T1000 (cell line): ENCODE results near the gene SLC4A3.
A peak's percentile ranks its signal among the peaks of the same experiment; 100 is the strongest.

Experiments used
- DNase-seq: peaks from one replicate; lab custom pipeline; 2025; ENCODE audit warnings: mixed read lengths; lab: John Stamatoyannopoulos, UW

SLC4A3 gene, protein sequence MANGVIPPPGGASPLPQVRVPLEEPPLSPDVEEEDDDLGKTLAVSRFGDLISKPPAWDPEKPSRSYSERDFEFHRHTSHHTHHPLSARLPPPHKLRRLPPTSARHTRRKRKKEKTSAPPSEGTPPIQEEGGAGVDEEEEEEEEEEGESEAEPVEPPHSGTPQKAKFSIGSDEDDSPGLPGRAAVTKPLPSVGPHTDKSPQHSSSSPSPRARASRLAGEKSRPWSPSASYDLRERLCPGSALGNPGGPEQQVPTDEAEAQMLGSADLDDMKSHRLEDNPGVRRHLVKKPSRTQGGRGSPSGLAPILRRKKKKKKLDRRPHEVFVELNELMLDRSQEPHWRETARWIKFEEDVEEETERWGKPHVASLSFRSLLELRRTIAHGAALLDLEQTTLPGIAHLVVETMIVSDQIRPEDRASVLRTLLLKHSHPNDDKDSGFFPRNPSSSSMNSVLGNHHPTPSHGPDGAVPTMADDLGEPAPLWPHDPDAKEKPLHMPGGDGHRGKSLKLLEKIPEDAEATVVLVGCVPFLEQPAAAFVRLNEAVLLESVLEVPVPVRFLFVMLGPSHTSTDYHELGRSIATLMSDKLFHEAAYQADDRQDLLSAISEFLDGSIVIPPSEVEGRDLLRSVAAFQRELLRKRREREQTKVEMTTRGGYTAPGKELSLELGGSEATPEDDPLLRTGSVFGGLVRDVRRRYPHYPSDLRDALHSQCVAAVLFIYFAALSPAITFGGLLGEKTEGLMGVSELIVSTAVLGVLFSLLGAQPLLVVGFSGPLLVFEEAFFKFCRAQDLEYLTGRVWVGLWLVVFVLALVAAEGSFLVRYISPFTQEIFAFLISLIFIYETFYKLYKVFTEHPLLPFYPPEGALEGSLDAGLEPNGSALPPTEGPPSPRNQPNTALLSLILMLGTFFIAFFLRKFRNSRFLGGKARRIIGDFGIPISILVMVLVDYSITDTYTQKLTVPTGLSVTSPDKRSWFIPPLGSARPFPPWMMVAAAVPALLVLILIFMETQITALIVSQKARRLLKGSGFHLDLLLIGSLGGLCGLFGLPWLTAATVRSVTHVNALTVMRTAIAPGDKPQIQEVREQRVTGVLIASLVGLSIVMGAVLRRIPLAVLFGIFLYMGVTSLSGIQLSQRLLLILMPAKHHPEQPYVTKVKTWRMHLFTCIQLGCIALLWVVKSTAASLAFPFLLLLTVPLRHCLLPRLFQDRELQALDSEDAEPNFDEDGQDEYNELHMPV

GRCh38 chr2:219627103-219628100 is at the start of gene SLC4A3:
TSS of gene SLC4A3 (plus strand) at chr2:219627630. CDS start at chr2:219627993, 363 bp downstream.
- DNase-seq: no peak

DNA sequence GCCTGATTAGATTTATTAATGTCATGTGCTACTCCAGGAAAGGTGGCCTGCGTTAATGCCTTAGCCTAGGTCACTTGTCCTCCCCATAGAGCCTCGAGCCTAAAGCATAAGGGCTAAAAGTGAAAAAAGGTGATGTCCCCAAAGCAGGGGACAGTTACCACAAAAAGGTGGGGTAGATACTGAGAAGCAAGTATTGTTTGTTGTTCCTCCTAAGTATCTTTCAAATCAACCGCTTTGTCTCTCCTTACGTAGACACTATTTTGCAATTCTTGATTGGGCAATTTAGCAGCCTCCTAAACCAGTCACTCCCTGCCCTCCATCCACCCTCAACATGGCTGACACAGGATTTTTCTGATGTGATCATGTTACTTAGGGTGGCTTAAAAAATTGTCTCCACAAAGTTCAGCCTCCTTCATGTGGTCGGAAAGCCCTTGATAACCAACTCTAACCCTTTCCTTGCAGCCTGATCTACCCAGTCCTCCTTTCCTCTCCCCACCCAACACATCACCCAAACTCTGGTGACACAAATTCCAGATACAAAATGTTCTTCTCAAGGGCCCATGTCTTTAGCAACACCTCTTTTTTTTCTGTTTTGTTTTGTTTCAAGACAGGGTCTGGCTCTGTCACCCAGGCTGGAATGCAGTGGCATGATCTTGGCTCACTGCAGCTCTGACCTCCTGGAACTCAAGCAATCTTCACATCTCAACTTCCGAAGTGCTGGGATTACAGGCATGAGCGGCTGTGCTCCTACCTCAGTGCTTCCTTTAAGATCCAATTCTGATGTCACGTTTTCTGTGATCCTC is 48.4 kb upstream of the SLC4A3 start:
- DNase-seq: no peak

GRCh38 chr2:219581346-219581745 is 46.1 kb upstream of the SLC4A3 start:
- no peak for DNase-seq

DNA sequence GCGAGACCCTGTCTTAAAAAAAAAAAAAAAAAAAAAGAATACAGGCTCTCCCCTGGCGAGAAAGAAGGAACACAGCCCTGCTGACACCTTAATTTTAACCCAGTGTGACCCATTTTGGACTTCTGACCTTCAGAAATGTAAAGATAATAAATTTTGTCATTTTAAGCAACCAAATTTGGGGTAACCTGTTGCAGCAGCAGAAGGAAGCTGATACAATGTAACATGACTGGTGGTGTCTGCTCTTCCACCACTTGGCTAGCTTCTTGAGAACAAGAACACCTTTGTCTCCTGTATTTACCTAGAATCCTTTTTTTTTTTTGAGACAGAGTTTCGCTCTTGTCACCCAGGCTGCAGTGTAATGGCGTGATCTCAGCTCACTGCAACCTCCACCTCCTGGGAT is 36.3 kb upstream of the SLC4A3 start:
- DNase-seq: no peak

GRCh38 chr2:219592736-219593135 is 34.7 kb upstream of the SLC4A3 start:
- DNase-seq: no peak

GRCh38 chr2:219593154-219593553 is 34.3 kb upstream of the SLC4A3 start:
- DNase-seq: no peak

DNA sequence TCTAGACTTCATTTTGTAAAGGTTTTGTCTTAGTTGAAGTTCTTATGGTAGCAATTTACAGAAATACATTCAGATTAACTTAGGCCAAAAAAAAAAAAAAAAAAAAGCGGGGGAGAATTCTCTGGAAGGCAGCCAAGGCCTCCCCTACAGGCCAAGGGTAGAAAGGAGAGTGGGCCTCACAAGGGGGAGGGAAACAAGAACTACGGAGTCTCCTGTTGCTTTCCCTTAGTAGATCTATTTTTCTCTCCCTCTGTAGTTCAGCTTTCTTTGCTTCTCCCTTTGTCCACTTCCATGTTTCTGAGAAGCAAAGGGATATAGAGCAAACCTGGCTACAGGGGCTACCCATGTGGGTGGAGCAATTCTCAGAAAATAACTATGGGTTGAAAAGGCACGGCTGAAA is 32.2 kb upstream of the SLC4A3 start:
- DNase-seq: no peak

DNA sequence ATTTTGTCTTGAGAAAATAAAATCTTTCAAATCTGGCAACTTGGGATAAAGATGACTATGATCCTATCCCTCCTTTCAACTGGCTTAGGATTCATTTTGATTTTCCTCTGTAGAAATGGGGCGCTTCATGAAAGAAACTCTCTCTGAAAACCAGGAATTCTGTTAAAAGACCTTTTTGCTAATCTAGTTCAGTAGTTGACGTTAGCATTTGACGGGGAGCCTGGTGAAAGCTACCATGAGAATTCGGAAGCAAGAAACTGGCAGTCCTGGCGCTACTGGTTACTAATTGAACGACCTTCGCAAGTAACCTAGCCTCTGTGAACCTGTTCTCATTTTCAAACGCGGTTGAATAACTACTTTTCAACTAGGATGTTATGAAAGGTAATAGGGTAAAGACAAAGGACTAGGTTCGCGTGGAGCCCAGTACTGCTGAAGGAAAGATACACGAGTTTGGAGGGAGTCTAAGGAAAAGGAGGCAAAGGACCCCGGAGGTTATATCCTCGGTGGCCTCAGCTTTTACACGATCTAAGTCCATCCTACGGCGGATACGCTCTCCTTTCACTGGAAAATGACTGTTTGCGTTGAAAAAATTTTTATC is 30.4 kb upstream of the SLC4A3 start:
- no peak for DNase-seq

DNA sequence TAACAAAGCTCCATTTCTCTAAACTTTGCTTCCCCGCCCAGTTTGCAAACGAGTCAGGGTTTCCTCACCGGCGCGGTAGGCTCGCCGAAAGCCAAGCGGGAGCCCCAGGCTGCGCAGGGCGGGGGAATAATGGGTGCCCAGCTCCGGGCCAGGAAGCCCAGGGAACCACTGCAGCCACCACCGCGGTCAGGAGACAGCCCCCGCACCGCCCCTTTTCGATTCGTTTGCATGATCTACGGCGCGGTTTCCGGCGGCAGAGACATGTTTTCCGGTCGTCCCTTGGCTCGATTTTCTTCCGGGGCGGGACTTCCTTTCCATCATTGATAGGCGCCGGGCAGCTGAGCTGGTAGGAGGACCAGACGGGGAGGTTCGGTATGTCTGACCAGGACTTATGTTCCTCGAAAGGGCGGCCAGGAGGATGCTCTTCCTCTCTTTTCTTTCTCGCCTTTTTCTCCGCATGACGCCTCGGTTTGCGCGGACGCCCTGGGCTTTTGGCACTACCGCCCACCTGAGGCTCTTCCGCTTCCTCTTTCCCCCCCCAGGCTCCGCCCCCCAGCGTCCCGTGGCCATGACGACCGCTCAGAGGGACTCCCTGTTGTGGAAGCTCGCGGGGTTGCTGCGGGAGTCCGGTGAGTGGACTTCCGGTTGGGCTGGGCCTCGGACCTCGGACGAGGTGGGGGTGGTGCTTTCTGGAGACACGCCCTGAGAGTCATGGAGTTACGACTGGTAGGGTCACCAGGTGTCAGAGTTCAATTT is 29.7 kb upstream of the SLC4A3 start, which contains the start of gene STK11IP:
Gene STK11IP (plus strand): TSS at position 306 of the 756 bp plus-strand sequence. CDS start 263 bp downstream, at position 569.
- peak; percentile 91 for DNase-seq

GRCh38 chr2:219598308-219599078 is 28.9 kb upstream of the SLC4A3 start:
- no peak for DNase-seq

DNA sequence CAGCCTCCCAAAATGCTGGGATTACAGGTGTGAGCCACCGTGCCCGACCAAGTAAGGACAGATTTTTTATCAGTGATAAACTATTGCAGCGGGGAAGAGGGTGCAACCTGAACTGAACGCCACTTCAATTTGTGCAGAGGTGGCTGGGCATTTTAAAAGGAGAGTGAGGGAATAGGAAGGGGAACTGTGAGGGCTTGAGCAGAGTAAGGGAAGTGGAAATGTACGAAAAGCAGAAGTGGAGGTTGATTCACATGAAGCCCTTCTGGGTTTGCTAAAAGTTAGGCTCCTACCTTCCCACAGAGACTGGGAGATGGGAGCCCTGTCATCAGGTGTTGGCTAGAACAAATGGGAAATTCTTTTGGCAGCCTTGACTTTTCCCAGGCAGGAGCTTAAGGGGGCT is 23.7 kb upstream of the SLC4A3 start:
- no peak for DNase-seq

DNA sequence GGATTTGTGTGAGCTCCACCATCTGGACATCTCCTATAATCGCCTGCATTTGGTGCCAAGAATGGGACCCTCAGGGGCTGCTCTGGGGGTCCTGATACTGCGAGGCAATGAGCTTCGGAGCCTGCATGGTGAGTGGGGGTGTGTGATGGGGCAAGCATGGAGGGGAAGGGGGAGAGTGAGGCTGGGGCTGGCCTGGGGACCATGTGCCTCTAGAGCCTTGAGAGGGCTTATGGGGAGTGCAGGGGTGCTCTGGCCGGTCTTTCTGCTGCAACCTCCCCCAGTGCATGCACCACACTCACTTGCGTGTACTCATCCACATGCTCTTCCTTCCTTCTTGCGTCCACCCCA is 21.8 kb upstream of the SLC4A3 start:
- DNase-seq: no peak

- DNase-seq: no peak
These were observed 19.5 kb upstream of the SLC4A3 start for GRCh38 chr2:219607931-219608330.

DNA sequence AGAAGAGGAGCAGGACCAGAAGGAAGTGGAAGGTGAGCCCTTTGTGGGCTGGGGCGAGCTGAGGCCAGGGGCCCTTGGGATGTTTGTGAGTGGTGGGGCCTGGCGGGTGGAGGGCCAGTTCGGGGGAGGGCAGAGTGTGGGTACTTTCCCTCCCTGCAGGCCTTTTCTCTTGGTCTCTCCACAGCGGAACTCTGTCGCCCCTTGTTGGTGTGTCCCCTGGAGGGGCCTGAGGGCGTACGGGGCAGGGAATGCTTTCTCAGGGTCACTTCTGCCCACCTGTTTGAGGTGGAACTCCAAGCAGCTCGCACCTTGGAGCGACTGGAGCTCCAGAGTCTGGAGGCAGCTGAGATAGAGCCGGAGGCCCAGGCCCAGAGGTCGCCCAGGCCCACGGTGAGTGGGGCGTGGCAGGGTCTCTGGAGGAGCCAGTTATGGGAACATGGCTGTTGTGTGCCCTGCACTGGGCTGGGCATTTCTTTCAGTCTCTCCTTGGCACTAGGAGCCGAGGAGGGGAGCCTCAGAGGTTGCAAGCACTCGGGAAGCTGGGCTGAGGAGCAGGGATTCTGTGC is 18.9 kb upstream of the SLC4A3 start:
- DNase-seq: no peak

GRCh38 chr2:219609149-219609750 is 18.2 kb upstream of the SLC4A3 start:
- no peak for DNase-seq

- DNase-seq: no peak
These were observed 16.1 kb upstream of the SLC4A3 start for GRCh38 chr2:219611306-219611705.

DNA sequence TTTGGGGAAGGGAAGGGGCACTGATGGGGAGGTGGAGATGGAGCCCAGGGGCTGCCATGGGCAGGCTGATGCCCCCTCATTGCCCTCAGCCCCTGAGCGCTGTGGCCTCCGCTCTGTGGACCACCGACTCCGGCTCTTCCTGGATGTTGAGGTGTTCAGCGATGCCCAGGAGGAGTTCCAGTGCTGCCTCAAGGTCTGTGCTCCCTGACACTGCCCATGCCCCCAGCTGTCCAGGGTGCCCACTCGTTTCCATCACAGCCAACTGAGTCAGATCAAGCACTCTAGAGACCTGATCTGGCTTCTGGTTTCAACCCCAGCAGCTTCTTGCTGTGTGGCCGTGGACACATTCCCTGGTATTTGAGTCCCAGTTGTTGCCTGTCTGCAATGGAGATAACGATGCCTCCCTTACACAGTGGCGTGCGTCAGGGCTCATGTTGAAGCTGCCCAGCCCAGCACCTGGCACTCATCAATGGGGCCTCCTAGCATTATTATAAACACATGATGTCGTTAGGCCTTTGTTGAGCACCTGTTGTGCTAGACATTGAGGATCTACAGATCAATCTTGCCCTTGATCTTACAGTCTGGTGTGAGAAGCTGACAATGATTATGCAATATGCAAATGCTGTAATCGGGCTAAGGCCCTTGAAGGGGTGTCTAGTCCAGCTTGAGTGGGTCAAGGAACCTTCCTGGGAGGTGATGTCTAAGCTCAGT is 15.4 kb upstream of the SLC4A3 start:
- DNase-seq: no peak
